H1 (cell line): ENCODE measurements around the gene CUTA. TPM values are rescaled to one million over a fixed set of nuclear protein-coding genes. Genes with fewer than 3 reads are reported as not detected.

Source experiments
- CEBPB ChIP-seq: IDR thresholded peaks from 2 replicates; pipeline ENCODE4 v1.6.1; 2012; ENCODE audit warnings: low read depth, low read length
- polyA plus RNA-seq, 7 experiments: library from polyadenylated mRNA; depleted of rRNA in 3 of 7; stranded (reverse) in 5 of 7; unstranded in 2 of 7; fragments of >200 nt in 5 of 7; fragments of 200-250 nt in 2 of 7; gene quantifications; 1 replicate in 5 of 7; 2 replicates in 1 of 7; 4 replicates in 1 of 7; pipeline versions ENCODE4 v1.2.1 to v1.2.3, GENCODE V29; 2011 to 2013; ENCODE audit warnings: missing spikeins in 2 of 7, mixed read lengths in 2 of 7
- total RNA-seq: library from RNA; stranded (reverse); fragmentation: NEBNext Ultra II Directional; extraction: Animal tissue kit (Norgen Biotek cat#: 25700); gene quantifications from 2 replicates; pipeline ENCODE4 v1.2.1, GENCODE V29; 2021
- TF ChIP-seq, protein P1 (sequence below): fragments of 300-600 bp; sonication (generic); IDR thresholded peaks from 2 replicates; pipeline ENCODE4 v1.7.1; 2012; ENCODE audit warnings: low read length, moderate library complexity, mild to moderate bottlenecking, inconsistent platforms; ENCODE audit not compliant: insufficient replicate concordance

Gene CUTA
- total and polyA plus RNA-seq, 2 of the 8 experiments (the other 6 are each of a cell fraction or from before 2014, with no cell fraction given), result 297 to 460 TPM

GRCh38 chr6:33428966-33429749 lies 11.3 kb upstream of the CUTA start (continued):
- TF ChIP-seq, protein P1, sequence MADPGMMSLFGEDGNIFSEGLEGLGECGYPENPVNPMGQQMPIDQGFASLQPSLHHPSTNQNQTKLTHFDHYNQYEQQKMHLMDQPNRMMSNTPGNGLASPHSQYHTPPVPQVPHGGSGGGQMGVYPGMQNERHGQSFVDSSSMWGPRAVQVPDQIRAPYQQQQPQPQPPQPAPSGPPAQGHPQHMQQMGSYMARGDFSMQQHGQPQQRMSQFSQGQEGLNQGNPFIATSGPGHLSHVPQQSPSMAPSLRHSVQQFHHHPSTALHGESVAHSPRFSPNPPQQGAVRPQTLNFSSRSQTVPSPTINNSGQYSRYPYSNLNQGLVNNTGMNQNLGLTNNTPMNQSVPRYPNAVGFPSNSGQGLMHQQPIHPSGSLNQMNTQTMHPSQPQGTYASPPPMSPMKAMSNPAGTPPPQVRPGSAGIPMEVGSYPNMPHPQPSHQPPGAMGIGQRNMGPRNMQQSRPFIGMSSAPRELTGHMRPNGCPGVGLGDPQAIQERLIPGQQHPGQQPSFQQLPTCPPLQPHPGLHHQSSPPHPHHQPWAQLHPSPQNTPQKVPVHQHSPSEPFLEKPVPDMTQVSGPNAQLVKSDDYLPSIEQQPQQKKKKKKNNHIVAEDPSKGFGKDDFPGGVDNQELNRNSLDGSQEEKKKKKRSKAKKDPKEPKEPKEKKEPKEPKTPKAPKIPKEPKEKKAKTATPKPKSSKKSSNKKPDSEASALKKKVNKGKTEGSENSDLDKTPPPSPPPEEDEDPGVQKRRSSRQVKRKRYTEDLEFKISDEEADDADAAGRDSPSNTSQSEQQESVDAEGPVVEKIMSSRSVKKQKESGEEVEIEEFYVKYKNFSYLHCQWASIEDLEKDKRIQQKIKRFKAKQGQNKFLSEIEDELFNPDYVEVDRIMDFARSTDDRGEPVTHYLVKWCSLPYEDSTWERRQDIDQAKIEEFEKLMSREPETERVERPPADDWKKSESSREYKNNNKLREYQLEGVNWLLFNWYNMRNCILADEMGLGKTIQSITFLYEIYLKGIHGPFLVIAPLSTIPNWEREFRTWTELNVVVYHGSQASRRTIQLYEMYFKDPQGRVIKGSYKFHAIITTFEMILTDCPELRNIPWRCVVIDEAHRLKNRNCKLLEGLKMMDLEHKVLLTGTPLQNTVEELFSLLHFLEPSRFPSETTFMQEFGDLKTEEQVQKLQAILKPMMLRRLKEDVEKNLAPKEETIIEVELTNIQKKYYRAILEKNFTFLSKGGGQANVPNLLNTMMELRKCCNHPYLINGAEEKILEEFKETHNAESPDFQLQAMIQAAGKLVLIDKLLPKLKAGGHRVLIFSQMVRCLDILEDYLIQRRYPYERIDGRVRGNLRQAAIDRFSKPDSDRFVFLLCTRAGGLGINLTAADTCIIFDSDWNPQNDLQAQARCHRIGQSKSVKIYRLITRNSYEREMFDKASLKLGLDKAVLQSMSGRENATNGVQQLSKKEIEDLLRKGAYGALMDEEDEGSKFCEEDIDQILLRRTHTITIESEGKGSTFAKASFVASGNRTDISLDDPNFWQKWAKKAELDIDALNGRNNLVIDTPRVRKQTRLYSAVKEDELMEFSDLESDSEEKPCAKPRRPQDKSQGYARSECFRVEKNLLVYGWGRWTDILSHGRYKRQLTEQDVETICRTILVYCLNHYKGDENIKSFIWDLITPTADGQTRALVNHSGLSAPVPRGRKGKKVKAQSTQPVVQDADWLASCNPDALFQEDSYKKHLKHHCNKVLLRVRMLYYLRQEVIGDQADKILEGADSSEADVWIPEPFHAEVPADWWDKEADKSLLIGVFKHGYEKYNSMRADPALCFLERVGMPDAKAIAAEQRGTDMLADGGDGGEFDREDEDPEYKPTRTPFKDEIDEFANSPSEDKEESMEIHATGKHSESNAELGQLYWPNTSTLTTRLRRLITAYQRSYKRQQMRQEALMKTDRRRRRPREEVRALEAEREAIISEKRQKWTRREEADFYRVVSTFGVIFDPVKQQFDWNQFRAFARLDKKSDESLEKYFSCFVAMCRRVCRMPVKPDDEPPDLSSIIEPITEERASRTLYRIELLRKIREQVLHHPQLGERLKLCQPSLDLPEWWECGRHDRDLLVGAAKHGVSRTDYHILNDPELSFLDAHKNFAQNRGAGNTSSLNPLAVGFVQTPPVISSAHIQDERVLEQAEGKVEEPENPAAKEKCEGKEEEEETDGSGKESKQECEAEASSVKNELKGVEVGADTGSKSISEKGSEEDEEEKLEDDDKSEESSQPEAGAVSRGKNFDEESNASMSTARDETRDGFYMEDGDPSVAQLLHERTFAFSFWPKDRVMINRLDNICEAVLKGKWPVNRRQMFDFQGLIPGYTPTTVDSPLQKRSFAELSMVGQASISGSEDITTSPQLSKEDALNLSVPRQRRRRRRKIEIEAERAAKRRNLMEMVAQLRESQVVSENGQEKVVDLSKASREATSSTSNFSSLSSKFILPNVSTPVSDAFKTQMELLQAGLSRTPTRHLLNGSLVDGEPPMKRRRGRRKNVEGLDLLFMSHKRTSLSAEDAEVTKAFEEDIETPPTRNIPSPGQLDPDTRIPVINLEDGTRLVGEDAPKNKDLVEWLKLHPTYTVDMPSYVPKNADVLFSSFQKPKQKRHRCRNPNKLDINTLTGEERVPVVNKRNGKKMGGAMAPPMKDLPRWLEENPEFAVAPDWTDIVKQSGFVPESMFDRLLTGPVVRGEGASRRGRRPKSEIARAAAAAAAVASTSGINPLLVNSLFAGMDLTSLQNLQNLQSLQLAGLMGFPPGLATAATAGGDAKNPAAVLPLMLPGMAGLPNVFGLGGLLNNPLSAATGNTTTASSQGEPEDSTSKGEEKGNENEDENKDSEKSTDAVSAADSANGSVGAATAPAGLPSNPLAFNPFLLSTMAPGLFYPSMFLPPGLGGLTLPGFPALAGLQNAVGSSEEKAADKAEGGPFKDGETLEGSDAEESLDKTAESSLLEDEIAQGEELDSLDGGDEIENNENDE, result no peak
- no peak for TF ChIP-seq CEBPB
- TF ChIP-seq, all 59 proteins: peak for 0
